Esophagus muscularis mucosa (tissue), 4 donors: ENCODE data around the gene TTI1. TPM values are rescaled to one million over a fixed set of nuclear protein-coding genes. Genes with fewer than 3 reads are reported as not detected.

Experiments
- DNase-seq: peaks from one replicate; pipeline ENCODE4 v3.0.0-alpha.2; 2017; ENCODE audit errors: extremely low spot score
- H3K27ac ChIP-seq, 4 donors: fragments of 200-600 bp; sonication (generic); replicated peaks in 1 of 4; 1 replicate in 3 of 4; 2 replicates in 1 of 4; pipeline ENCODE4 v1.5.1; 2016 to 2019; ENCODE audit warnings: mild to moderate bottlenecking in 1 of 4
- H3K27me3 ChIP-seq, 4 donors: fragments of 200-600 bp; sonication (generic); one replicate each; pipeline versions ENCODE4 v1.5.1 to v1.6.0; 2016 to 2019
- H3K36me3 ChIP-seq, 4 donors: fragments of 200-600 bp; sonication (generic); one replicate each; pipeline ENCODE4 v1.5.1; 2016 to 2019
- H3K4me1 ChIP-seq, 4 donors: fragments of 200-600 bp; sonication (generic); one replicate each; pipeline ENCODE4 v1.5.1; 2016 to 2019
- H3K4me3 ChIP-seq, 4 donors: fragments of 200-600 bp; sonication (generic); 1 replicate in 2 of 4; 2 replicates in 2 of 4; pipeline ENCODE4 v1.5.1; 2016 to 2019; ENCODE audit warnings: mild to moderate bottlenecking in 4 of 4, moderate library complexity in 1 of 4
- H3K9me3 ChIP-seq, 4 donors: fragments of 200-600 bp; sonication (generic); 1 replicate in 3 of 4; 2 replicates in 1 of 4; pipeline ENCODE4 v1.5.1; 2016 to 2019
- CTCF ChIP-seq, 3 experiments: fragments of 200-600 bp in 2 of 3; fragments of 450-650 bp in 1 of 3; sonication (generic) in 2 of 3; IDR thresholded peaks; one replicate each; pipeline ENCODE4 v1.5.1; 2017 to 2019; ENCODE audit warnings: antibody characterized with exemption in 3 of 3, mild to moderate bottlenecking in 2 of 3, moderate library complexity in 1 of 3
- EP300 ChIP-seq: sonication (generic); formaldehyde crosslinking; IDR thresholded peaks from one replicate; pipeline ENCODE4 v1.6.1; 2017; ENCODE audit warnings: antibody characterized with exemption
- POLR2A ChIP-seq: fragments of 450-650 bp; IDR thresholded peaks from one replicate; pipeline ENCODE4 v1.6.1; 2017; ENCODE audit warnings: antibody characterized with exemption, moderate library complexity, mild to moderate bottlenecking, low read depth
- POLR2AphosphoS5 ChIP-seq, 2 donors: sonication (generic); formaldehyde crosslinking; IDR thresholded peaks; one replicate each; pipeline ENCODE4 v1.6.1; 2017; ENCODE audit warnings: antibody characterized with exemption in 2 of 2
- WGBS: methylation state at CpG from one replicate; pipeline ENCODE4 v1.1.5; 2018; 5-methylcytosine and 5-hydroxymethylcytosine counted together
- intact Hi-C: fragments of 100-400 bp; cut with DNase I; formaldehyde crosslinking; loops from one replicate; pipeline ENCODE4 v1.15.1; 2023
- total RNA-seq, 4 donors: library from RNA; depleted of rRNA; stranded (reverse); fragments of >200 nt; gene quantifications; one replicate each; pipeline versions ENCODE4 v1.1.0 to v1.2.1, GENCODE V29; 2016

Gene TTI1
- total RNA-seq, 4 donors from 2014 or later: 11.3 to 14.3 (median 12.4) TPM

- TF ChIP-seq POLR2AphosphoS5 (IDR thresholded peaks at IDR 0.05): no peak
- no peak for TF ChIP-seq POLR2A
- no peak for TF ChIP-seq CTCF (IDR thresholded peaks at IDR 0.05)
- TF ChIP-seq EP300: no peak
- H3K27me3 ChIP-seq: no peaks in the 10 kb centered on the region
- no peaks in the 10 kb centered on the region for H3K9me3 ChIP-seq
- no peaks in the 10 kb centered on the region for H3K4me1 ChIP-seq
- no peak overlapping the region for H3K4me3 ChIP-seq
- 57% methylated on average over 7 of the region's 7 CpGs for WGBS
- no peaks in the 10 kb centered on the region for H3K36me3 ChIP-seq
- intact Hi-C loops: no loop called here
- H3K27ac ChIP-seq: no peak overlapping the region
- no peak for DNase-seq
Observed at GRCh38 chr20:37935435-37935834, 97.8 kb downstream of the TTI1 start.

- Histone ChIP-seq H3K4me1 (no peaks in the 10 kb centered on the region), H3K4me3 (no peak overlapping the region), H3K27me3 (no peaks in the 10 kb centered on the region), H3K36me3 (no peaks in the 10 kb centered on the region), H3K9me3 (no peaks in the 10 kb centered on the region), H3K27ac (no peak overlapping the region)
- intact Hi-C loops: no loop called here
- TF ChIP-seq POLR2A (no peak), CTCF (IDR thresholded peaks at IDR 0.05) (no peak)
- WGBS: 89% methylated on average over 13 of the region's 14 CpGs
- DNase-seq: no peak
Observed at GRCh38 chr20:37934634-37935375, 98.5 kb downstream of the TTI1 start.

DNA sequence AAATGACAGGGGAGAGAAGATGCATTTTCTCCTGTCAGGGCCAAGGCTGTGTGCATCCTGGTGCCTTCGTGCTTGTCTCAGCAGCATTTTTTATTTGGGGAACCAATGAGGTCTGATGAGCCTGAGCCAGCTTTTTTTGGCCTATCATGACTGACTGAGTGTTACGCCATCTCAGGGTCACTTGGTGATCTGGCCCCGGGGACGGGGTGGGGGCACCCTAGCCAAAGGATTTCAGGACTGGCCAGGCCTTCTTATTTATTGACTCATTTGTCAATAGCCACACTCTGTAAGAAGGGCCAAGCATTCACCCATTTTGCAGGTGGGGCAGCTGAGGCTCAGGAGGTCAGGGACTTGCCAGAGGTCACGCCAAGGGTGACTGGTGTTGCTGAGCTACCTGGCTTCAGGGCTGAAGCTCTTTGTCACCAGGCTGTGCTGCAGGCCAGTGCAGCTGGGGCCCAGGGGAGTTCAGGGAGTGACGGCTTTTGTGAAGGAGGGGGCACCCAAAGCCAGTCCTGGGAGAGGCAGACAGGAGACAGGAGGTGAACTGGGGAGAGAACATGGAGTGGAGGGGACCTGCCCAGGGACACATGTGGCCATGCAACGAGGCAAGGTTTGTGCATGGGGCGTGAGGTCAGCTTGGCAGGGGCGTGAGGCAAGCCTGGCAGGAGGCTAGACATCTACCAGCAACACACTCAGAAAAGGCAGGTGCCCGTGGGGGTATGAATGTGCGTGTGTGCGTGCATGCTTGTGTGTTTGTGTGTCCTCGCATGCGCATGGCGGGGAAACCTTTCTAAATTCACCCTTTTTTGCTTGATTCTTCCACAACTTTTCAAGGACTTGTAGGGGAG, 99.2 kb downstream of the TTI1 start:
- Histone ChIP-seq H3K36me3 (no peaks in the 10 kb centered on the region), H3K4me3 (no peak overlapping the region), H3K4me1 (no peaks in the 10 kb centered on the region), H3K27ac (no peak overlapping the region), H3K9me3 (no peaks in the 10 kb centered on the region), H3K27me3 (no peaks in the 10 kb centered on the region)
- no peak for DNase-seq
- no peak for TF ChIP-seq POLR2A
- TF ChIP-seq POLR2AphosphoS5 (IDR thresholded peaks at IDR 0.05): no peak
- no peak for TF ChIP-seq CTCF (IDR thresholded peaks at IDR 0.05)
- TF ChIP-seq EP300: no peak
- intact Hi-C loops: no loop called here
- WGBS: 89% methylated on average over 15 of the region's 15 CpGs

Other genes with a start within 250 kb of the TTI1 start
- gene VSTM2L, start 130.3 kb downstream of the TTI1 start, total RNA-seq: 10 to 100 TPM in 2 of 4 donors, 1 to 10 TPM in 2; 7.5 to 11.7 (median 10.1) TPM
- gene RPRD1B, start 290 bp upstream of the TTI1 start, total RNA-seq: 10 to 100 TPM; 26.7 to 39.5 (median 33.8) TPM
- 100 to 1,000 TPM; 170 to 385 (median 212) TPM for gene TGM2, start 131.8 kb upstream of the TTI1 start, total RNA-seq
- gene KIAA1755, start 227.3 kb upstream of the TTI1 start, total RNA-seq: 10 to 100 TPM in 1 of 4 donors, 1 to 10 TPM in 3; 7.3 to 13.3 (median 8.5) TPM